GM19468 (cell line): ENCODE results near the gene BSN.
"Not testable (repeated sequence)": the region's sequence is repeated elsewhere in the genome, so short reads cannot be mapped to it uniquely, and the experiment has no call there.

Experiments
- ATAC-seq: cut with Tn5 transposase; IDR thresholded peaks from one replicate; pipeline ENCODE4 v1.9.1; 2021; ENCODE audit warnings: mild to moderate bottlenecking, moderate library complexity, moderate number of reproducible peaks; ENCODE audit not compliant: unreplicated experiment; ENCODE audit errors: extremely low read depth

The BSN gene

DNA sequence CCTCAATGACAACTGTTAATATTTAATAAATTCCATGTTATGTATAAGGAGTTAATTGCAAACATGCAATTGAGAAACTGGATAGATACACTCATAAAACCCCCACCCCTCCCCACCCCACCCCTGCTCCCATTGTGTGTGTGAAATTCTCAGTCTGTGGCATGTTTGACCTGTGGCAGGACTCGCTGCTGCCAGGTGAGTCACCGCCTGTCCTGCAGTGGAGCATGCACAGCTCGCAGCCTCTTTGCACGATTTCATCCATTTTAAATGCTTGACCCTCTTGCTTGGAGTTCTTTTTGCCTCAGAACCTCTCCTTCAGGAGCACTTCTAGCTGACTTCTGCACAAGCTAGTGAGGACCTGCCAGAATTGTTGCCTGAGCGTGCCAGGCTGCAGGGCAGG lies 114.6 kb downstream of the BSN start:
- ATAC-seq = no peak

DNA sequence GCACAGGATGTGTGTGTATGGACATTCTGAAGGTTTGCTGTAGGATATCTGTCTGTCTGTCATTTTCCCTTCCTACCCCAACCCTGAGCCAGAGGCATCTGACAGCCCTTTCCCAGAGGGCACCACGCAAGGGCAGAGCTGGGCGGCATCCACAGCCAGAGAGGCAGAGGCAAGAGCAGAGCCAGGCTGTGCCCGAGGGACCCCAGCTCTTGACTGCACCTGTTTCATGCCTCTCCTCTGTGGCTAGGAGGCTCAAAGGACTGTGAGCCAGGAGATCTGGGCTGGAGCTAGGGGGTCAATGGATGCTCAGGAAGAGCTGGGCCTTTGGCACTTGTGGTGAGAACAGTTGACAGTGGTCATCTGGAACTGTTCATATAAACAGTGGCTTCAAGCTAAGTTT lies 115.1 kb downstream of the BSN start:
- no peak for ATAC-seq

DNA sequence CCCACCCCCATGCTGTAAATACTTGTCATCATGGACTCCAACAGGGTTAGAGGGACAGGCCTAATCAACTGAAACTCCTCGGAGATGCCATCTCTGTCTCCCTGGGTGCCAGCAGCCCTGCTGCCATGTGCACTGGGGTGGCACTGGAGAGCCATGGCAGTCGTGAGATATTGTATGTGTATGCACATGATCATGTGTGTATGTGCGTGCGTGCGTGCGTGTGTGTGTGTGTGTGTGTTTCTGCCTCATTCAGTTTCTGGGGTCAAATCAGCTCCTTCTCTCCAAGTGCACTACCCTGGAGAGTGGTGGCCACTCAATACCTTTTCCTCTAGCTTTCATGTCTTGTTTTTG lies 116.6 kb downstream of the BSN start:
- ATAC-seq = no peak

DNA sequence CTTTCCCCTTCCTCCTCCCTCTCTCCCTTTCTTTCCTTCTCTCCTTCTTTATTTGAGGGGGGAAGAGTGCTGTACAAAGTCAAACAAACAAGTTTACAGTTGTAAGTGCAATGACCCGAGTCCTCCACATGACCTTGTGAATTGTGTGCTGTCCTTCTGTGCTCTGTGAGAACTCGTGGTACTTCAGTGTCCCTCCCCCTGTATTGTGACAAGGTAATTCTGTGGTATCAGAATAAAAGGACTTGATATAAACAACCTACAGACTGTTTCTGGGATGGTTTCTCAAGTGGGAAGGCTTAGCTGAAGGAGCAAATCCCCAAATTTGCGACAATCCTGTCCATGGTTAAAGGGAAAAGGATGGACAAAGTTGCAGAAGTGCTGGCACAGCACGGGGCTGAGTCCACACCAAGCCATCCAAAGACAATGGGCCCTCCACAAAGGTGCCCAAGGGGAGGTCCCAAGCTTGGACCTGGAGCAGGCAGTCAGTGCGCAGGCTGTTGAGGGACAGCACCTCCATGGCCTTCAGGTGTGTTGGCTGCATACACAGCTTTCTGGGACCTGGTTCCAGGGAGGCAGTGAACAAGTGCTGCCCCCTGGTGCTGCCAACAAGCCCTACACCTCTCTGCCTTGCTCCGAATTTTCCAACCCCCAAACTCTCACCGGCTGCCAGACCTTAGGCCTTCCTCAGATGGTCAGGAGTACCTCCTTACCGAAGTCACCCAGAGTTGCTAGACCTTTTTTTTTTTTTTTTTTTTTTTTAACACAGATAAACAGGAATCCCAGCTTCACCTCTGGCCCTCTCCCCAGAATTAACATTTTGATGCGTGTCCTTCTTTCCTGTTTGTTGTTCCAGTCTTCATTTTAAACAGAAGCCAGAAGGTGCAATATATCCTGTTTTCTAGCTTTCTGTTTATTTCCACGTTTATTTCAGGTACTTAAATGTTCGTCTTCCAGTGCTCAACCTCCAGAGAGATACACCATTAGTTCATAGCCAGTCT lies 117.3 kb downstream of the BSN start:
- ATAC-seq = no peak

DNA sequence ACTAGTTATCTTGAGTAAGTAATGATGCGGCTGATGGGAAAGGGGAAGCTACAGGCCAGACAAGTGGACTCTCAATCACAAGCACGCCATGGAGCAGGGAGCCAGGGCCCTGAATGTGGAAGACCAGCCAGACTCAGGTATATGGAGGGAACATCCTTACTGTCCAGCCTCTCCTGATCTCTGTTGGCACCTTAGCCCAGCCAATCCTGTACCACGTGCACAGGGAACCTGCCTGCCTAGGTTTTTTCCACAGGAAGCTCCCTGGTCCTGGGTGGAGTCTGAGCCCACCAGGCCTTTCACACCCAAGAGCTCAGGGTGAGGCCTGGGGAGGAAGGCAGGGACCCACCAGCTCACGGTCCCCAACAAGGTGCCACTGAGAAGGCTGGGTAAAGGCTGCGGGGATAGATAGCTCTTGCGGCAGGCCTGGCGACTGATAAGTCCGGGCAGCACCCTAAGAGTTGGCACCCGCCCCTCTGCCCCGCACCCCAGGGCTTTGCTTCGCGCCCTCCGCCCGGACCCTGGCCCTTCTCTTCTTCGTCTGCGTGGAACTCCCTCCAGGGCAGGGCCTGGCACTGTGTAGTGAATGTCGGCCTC lies 118.9 kb downstream of the BSN start:
- no peak for ATAC-seq

DNA sequence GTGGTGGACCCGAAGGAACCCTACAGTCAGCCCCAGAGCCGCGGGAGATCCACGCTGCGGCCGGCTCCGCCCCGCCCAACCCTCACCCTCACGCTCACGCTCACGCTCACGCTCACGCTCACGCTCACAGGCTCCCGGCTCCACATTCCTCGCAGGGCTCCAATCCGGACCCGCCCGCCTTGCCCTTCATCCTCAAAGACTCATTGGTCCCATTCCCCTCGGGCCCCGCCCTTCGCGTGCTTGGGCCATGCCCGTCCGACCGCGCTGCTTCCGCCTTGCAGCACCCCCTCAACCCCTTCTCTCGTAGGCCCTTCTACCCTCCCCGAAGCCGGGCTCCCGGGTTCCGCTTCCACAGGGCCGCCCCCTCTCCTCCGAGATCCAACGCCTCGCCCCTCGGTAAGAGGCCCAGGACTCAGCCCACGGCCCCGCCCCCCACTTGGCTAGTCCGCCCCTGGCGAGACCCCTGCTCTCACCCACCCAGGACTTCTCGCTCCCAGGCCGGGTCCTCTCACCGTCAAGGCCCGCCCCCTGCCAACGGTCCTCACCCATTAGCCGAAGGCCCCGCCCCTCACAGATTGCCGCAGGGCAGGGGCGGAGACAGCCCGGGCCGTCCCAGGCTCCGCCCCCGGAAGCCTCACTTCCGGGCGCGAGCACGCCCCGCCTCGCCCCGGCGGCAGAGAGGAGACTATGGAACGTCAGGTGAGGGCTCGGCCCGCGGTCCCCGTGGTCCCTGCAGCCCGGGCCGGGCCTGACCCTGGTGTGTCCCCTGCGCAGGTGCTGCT lies 119.6 kb downstream of the BSN start, which contains the start of gene APEH:
Gene APEH, plus strand, starts transcription at position 637 of the 782 bp plus-strand sequence. Its CDS starts 51 bp downstream, at position 688.
- peak; percentile 62 for ATAC-seq

DNA sequence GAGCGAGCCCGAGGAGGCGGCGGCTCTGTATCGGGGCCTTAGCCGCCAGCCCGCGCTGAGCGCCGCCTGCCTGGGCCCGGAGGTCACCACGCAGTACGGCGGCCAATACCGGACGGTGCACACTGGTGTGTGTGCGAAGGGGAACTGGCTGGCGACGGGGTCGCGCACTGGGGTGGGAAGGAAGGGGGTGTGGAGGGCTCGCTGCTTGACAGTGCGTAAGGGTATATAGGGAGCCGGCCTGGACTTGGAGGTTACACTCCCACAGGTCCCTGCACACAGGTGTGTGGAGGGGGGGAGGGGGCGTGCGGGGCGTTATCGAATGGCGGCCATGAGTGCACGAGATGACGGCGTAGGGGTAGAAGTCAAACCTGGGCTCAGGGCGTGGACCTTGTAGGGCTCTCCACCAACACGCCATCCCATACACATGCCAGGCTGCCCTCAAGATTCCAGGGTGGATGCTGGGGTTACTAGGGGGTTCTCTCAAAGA lies 120.3 kb downstream of the BSN start:
- ATAC-seq = peak; percentile 28

DNA sequence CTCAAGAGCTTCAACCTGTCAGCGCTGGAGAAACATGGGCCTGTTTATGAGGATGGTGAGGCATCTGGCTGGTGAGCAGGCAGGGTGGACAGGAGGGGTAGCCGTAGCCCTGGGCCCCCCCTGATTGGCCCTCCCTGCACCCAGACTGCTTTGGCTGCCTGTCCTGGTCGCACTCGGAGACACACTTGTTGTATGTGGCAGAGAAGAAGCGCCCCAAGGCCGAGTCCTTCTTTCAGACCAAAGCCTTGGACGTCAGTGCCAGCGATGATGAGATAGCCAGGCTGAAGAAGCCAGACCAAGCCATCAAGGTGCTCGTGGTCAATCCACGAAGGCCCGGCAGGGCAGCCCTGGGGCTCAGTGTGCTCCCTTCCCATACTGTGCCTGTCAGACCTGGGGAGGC lies 121.6 kb downstream of the BSN start:
- no peak for ATAC-seq

DNA sequence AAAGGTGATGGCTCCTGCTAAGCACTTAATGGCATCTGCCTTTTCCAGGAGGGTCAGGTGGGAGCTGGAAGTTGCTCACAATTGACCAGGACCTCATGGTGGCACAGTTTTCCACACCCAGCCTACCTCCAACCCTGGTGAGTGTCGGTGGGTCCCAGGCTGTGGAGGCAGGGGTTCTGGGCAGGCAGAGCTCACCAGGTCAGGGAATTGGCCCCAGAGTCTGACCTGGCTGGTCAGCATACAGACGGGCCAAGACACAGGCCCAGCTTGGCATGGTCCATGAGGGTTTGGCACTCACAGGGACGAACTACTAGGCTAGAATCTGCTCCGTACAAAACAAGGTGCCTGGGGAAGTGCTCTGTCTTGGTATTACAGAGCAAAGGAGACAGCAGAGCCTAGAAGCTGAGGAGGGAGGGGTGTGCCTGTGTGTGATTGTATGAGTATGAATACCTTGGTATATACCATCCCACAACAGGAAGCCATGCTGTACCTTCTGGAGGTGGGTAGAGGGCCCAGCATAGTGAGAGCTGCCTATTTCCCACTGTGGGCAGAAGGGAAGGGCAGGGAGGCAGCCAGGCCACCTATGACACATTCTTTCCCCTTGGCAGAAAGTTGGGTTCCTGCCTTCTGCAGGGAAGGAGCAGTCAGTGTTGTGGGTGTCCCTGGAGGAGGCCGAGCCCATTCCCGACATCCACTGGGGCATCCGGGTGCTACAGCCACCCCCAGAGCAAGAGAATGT lies 126.4 kb downstream of the BSN start:
- ATAC-seq = no peak

DNA sequence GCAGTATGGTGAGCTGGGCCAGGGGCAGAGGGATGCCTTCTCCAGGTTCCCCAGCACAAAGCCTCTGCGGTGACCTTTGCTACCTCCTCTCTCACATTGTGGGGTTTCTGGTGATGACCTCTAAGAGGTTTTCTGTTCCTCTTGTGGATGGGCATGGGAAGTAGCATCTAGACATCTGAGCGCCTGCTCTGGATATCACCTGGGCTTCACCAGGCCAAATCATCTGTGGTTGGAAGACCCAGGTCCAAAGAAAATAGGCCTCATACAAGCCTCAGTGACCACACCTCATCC lies 126.9 kb downstream of the BSN start:
- no peak for ATAC-seq

DNA sequence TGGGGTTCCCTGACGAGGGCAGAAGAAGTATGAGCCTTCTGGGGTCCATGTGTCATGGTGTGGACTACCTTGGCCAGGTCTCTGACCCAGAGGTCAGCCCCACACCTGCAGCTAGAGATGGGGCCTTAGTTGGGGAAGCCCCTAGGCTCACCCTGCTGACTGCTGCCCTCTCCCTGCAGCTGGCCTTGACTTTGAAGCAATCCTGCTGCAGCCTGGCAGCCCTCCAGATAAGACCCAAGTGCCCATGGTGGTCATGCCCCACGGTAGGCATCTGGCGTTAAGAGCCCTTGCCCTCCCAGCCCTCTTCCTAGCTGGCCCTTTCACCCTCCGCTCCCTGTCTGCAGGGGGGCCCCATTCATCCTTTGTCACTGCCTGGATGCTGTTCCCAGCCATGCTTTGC lies 127.3 kb downstream of the BSN start:
- no peak for ATAC-seq

DNA sequence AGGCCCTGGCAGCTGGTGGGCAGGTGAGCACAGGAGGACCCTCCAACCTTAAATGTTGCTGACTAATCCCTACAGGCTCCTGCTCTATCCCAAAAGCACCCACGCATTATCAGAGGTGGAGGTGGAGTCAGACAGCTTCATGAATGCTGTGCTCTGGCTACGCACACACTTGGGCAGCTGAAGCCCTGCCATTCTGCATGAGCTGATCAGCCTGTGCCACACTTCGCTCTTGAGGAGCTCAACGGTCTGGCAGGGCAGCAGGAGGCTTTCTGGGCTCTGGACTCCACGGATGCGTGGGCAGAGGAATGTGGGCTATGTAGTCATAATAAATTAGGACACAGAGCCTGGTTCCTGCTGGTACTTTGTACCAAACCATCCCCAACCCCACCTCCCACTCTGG lies 128.9 kb downstream of the BSN start:
- no peak for ATAC-seq

DNA sequence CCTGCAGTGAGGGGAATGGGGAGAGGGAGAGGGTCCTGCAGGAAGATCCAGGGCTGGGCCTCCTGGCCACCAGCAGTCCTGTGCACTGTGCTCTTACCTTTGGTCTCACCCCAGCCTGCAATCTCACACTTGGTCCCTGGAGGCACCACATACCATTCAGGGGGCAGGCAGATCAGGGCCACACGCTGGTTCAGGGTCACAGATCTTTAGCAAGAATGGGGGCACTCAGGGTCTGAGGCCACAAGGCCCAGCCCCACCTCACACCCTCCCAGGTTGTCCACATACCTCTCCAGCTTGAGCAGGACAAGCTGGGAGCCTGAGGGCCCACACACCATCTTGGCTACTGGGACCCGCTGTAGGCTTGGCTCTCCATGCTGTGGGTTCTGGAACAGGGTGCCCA lies 130.2 kb downstream of the BSN start:
- not testable (repeated sequence) for ATAC-seq

DNA sequence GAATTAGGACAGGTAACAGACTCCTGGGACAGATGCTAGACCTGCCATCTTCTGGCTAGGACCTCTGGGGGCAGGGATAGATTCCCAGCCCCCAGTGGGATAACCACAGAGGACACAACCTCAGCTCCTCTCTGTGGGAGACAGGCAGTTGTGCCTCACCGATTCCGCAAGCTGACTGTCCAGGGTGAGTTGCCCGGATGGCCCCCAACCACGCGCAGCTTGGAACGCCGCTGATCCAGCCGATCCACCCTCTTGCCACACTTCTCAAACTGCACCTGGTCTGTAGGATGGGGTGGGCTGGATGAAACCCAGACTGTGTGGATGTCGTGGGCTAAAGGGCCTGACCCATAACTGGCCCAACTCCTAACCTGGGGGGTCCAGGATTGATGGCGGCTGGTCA lies 130.8 kb downstream of the BSN start:
- ATAC-seq = not testable (repeated sequence)

DNA sequence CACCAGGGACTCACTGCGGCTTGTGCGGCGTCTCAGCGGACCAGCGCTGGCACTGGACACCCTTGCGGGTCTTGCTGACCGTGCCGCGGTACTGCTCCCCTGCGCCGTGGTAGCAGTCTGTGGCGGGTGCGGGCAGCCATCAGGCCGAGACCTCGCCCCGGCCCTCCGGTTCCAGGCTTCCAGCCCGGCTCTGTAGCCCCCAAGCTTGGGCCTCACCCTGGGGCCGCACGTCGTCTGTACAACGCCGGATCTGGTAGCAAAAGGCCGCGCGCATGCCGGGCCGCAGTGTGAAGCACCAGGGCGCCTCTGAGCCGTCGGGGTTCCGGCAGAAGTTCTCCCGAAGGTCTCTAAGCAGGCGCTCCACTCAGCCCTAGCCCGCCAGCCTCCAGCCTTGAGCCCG lies 131.6 kb downstream of the BSN start:
- not testable (repeated sequence) for ATAC-seq

DNA sequence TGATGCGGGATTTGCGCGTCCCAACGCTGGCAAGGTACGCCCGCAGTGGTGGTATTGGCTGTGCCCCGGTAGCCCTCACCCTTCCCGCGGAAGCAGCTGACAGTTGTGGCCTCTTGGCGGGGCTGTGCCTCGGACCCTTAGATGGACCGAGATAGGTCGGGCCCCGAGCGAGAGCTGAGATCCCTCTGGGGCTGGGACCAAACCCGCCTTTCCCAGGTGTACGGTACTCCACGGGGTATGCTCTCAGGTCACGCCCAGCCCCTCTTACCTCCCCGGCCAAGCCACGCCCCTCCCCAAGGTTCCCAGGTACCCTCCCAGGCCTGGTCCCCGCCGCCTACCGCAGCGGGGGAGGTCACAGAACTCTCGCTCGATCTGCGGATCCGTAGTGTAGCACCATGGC lies 132.1 kb downstream of the BSN start:
- ATAC-seq = not testable (repeated sequence)

DNA sequence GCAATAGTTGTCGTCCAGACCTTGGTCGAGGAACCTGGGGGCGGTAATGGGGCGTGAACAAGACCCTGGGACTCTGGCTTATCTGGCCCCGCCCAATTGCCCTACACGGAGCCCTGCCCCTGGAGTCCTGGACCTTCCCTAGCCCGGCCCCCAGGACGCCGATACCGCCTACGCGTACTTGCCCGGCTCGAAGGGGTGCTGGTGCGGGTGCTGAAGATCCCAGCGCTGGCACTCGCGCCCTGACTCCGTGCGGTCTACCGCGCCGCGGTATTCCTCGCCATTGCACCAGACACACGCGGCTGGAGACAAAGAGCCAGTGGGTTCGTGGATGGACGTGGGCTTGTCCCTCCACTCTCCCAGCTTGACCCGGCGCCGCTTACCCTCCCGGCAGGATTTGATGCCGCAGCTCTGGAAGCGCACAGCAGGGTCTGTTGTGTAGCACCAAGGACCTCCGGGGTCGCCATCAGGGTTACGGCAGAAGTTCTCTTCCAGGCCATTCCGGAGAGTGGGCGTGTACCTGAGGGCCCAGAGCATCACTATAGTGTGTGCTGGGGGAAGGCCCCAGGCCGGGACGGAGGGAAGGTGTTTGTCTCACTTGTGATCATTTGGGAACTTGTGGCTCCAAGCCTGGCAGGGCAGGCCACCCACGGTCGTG lies 132.6 kb downstream of the BSN start:
- not testable (repeated sequence) for ATAC-seq

DNA sequence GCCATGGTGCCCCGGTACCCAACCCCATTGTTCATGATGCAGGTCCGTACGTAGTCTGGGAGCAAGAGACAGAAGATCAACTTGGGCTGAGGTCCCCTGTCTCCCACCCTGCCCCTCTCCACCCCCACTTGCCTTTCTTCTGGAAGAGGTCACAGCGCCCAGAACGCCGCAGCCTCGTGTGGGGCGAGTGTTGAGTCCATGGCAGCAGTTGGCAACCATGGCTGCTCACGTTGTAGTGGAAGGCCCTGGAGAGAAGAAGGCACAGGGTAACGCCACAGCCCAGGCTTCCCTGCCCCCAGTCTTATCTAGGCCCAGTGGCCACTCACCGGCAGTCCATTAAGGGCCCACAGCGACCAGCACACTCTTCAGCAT lies 133.1 kb downstream of the BSN start:
- not testable (repeated sequence) for ATAC-seq

DNA sequence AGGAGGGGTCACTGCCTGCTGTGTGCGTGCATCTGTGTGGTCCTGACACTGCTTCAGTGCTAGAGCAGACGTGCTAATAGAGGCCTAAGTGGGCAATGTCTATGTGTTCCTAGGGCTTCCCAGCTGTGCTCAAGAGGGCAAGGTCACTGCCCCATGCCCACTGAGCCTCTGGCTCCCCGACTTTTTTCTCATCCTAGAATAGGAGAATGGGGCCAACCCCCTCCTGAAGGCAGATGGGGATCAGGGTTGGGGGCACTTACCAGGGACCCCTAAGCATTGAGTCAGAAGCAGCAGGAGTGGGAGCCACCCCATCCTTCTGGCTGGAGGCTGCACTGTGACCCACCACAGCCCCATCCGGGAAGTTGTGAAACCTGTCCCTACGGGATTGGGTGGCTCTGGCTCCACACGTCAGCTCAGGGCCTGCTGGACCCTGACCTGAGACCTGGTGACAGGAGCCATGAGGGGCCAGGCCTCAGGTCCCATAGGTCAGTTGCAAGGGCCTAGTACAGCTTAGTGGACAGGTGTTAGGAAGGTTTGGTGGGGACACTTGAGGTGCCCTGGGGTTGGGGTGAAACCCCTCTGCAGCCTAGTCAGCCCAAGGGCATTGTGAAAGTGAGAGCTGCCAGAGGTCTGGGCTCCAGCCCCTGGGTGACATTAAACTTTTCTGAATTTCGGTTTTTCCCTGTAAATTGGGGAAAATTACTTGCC lies 134.2 kb downstream of the BSN start:
- not testable (repeated sequence) for ATAC-seq
